Measurements from ENCODE around the gene JARID2. TPM values are rescaled to one million over a fixed set of nuclear protein-coding genes. Genes with fewer than 3 reads are reported as not detected.

The JARID2 gene
- total RNA-seq, 1 donor from 2014 or later: 66.1 TPM

- DNase-seq (ENCODE audit: low spot score): no peak
- Mint-ChIP-seq H3K36me3 (ENCODE audit: low read depth, unreplicated experiment) (peaks cover 61% of the 10 kb centered on the region), H3K4me3 (ENCODE audit: unreplicated experiment) (no peak overlapping the region), H3K9me3 (ENCODE audit: unreplicated experiment) (no peaks in the 10 kb centered on the region), H3K27ac (ENCODE audit: unreplicated experiment) (no peak overlapping the region), H3K27me3 (ENCODE audit: unreplicated experiment) (peaks cover 6% of the 10 kb centered on the region), H3K4me1 (ENCODE audit: unreplicated experiment) (peaks cover 7% of the 10 kb centered on the region)
- no peak for TF ChIP-seq CTCF (IDR thresholded peaks at IDR 0.05; ENCODE audit: unreplicated experiment)
Measured at GRCh38 chr6:15507221-15507620, 261.4 kb downstream of the JARID2 start.

GRCh38 chr6:15507746-15508145, 261.9 kb downstream of the JARID2 start:
- H3K9me3 Mint-ChIP-seq (ENCODE audit: unreplicated experiment): no peaks in the 10 kb centered on the region
- H3K27me3 Mint-ChIP-seq (ENCODE audit: unreplicated experiment): peaks cover 10% of the 10 kb centered on the region
- no peak overlapping the region for H3K4me3 Mint-ChIP-seq (ENCODE audit: unreplicated experiment)
- no peak overlapping the region for H3K27ac Mint-ChIP-seq (ENCODE audit: unreplicated experiment)
- no peak for DNase-seq (ENCODE audit: low spot score)
- H3K36me3 Mint-ChIP-seq (ENCODE audit: low read depth, unreplicated experiment): peaks cover 66% of the 10 kb centered on the region
- TF ChIP-seq CTCF (IDR thresholded peaks at IDR 0.05; ENCODE audit: unreplicated experiment): no peak
- peaks cover 9% of the 10 kb centered on the region for H3K4me1 Mint-ChIP-seq (ENCODE audit: unreplicated experiment)

- no peak for TF ChIP-seq CTCF (IDR thresholded peaks at IDR 0.05; ENCODE audit: unreplicated experiment)
- peaks cover 9% of the 10 kb centered on the region for H3K27me3 Mint-ChIP-seq (ENCODE audit: unreplicated experiment)
- no peak for DNase-seq (ENCODE audit: low spot score)
- H3K4me3 Mint-ChIP-seq (ENCODE audit: unreplicated experiment): no peak overlapping the region
- peaks cover 66% of the 10 kb centered on the region for H3K36me3 Mint-ChIP-seq (ENCODE audit: low read depth, unreplicated experiment)
- peaks cover 9% of the 10 kb centered on the region for H3K4me1 Mint-ChIP-seq (ENCODE audit: unreplicated experiment)
- H3K27ac Mint-ChIP-seq (ENCODE audit: unreplicated experiment): peak overlapping the region; percentile 5
- H3K9me3 Mint-ChIP-seq (ENCODE audit: unreplicated experiment): no peaks in the 10 kb centered on the region
Measured at GRCh38 chr6:15508441-15508871, 262.6 kb downstream of the JARID2 start.

GRCh38 chr6:15508931-15509330, 263.1 kb downstream of the JARID2 start:
- H3K27me3 Mint-ChIP-seq (ENCODE audit: unreplicated experiment): peaks cover 7% of the 10 kb centered on the region
- DNase-seq (ENCODE audit: low spot score): no peak
- H3K4me1 Mint-ChIP-seq (ENCODE audit: unreplicated experiment): peaks cover 9% of the 10 kb centered on the region
- peaks cover 67% of the 10 kb centered on the region for H3K36me3 Mint-ChIP-seq (ENCODE audit: low read depth, unreplicated experiment)
- H3K27ac Mint-ChIP-seq (ENCODE audit: unreplicated experiment): no peak overlapping the region
- H3K4me3 Mint-ChIP-seq (ENCODE audit: unreplicated experiment): no peak overlapping the region
- TF ChIP-seq CTCF (IDR thresholded peaks at IDR 0.05; ENCODE audit: unreplicated experiment): no peak
- H3K9me3 Mint-ChIP-seq (ENCODE audit: unreplicated experiment): no peaks in the 10 kb centered on the region

- Mint-ChIP-seq H3K4me1 (ENCODE audit: unreplicated experiment) (peaks cover 10% of the 10 kb centered on the region), H3K27me3 (ENCODE audit: unreplicated experiment) (peaks cover 10% of the 10 kb centered on the region), H3K36me3 (ENCODE audit: low read depth, unreplicated experiment) (peaks cover 69% of the 10 kb centered on the region), H3K9me3 (ENCODE audit: unreplicated experiment) (no peaks in the 10 kb centered on the region), H3K27ac (ENCODE audit: unreplicated experiment) (no peak overlapping the region), H3K4me3 (ENCODE audit: unreplicated experiment) (peak overlapping the region; percentile 44)
- no peak for TF ChIP-seq CTCF (IDR thresholded peaks at IDR 0.05; ENCODE audit: unreplicated experiment)
- DNase-seq (ENCODE audit: low spot score): no peak
Measured at GRCh38 chr6:15509335-15509933, 263.6 kb downstream of the JARID2 start.
